Natural killer cell (primary cell): ENCODE measurements around the gene GBA2. TPM values are rescaled to one million over a fixed set of nuclear protein-coding genes. Genes with fewer than 3 reads are reported as not detected.

Experiments
- ATAC-seq, 3 donors: fragments of 150-1000 bp in 2 of 3; fragments of 200-7000 bp in 1 of 3; cut with Tn5 transposase; 1 replicate in 1 of 3; 2 replicates in 2 of 3; pipeline ENCODE4 v1.10.0; 2021; ENCODE audit warnings: mild to moderate bottlenecking in 2 of 3, moderate library complexity in 2 of 3
- DNase-seq, 2 donors: peaks; one replicate each; pipeline versions ENCODE4 v3.0.0 to v3.0.0-alpha.2; 2013 to 2021; ENCODE audit warnings: mixed read lengths in 1 of 2
- H3K27ac ChIP-seq: one replicate; pipeline ENCODE4 v1.5.1; 2013; ENCODE audit warnings: mild to moderate bottlenecking, low read length
- H3K27me3 ChIP-seq: one replicate; pipeline ENCODE4 v1.6.1; 2013; ENCODE audit warnings: low read length; ENCODE audit not compliant: control insufficient read depth, insufficient read depth
- H3K36me3 ChIP-seq: one replicate; pipeline ENCODE4 v1.6.1; 2013; ENCODE audit warnings: low read length; ENCODE audit not compliant: control insufficient read depth, insufficient read depth
- H3K4me1 ChIP-seq: one replicate; pipeline ENCODE4 v1.6.1; 2013; ENCODE audit warnings: low read length; ENCODE audit not compliant: control insufficient read depth, insufficient read depth
- H3K4me3 ChIP-seq: one replicate; pipeline ENCODE4 v1.5.1; 2013; ENCODE audit warnings: low read length
- H3K9me3 ChIP-seq: one replicate; pipeline ENCODE4 v1.6.1; 2013; ENCODE audit warnings: low read length; ENCODE audit not compliant: control insufficient read depth, insufficient read depth
- H3K27ac Mint-ChIP-seq, 2 donors: one replicate each; pipeline ENCODE4 v1.8.0; 2022; ENCODE audit warnings: mild to moderate bottlenecking in 2 of 2, mixed read lengths in 2 of 2, moderate library complexity in 1 of 2
- H3K27me3 Mint-ChIP-seq, 2 donors: one replicate each; pipeline ENCODE4 v1.8.0; 2022; ENCODE audit warnings: low read depth in 2 of 2, mixed read lengths in 2 of 2
- H3K36me3 Mint-ChIP-seq: one replicate; pipeline ENCODE4 v1.8.0; 2022; ENCODE audit warnings: mixed read lengths
- H3K4me1 Mint-ChIP-seq, 2 donors: one replicate each; pipeline ENCODE4 v1.8.0; 2022; ENCODE audit warnings: mixed read lengths in 2 of 2
- H3K4me3 Mint-ChIP-seq: one replicate; pipeline ENCODE4 v1.8.0; 2022; ENCODE audit warnings: mild to moderate bottlenecking, moderate library complexity, mixed read lengths
- H3K9me3 Mint-ChIP-seq, 2 donors: one replicate each; pipeline ENCODE4 v1.8.0; 2022; ENCODE audit warnings: mixed read lengths in 2 of 2
- WGBS: methylation state at CpG from one replicate; pipeline ENCODE4 v1.1.7; 2013; ENCODE audit warnings: missing lambda C conversion rate; ENCODE audit not compliant: insufficient coverage; 5-methylcytosine and 5-hydroxymethylcytosine counted together
- intact Hi-C: fragments of 100-400 bp; cut with micrococcal nuclease; formaldehyde crosslinking; loops from one replicate; pipeline ENCODE4 v1.14.2; 2022
- total RNA-seq, 4 donors: library from RNA; stranded (reverse); fragments of 120-200 nt in 1 of 4; gene quantifications; one replicate each; pipeline versions ENCODE4 v1.2.3 to v1.2.4, GENCODE V29; 2013 to 2022
- TF ChIP-seq, protein P1 (sequence below): fragments of 200-600 bp; IDR thresholded peaks from one replicate; pipeline ENCODE4 v1.8.0; 2022; ENCODE audit warnings: antibody characterized with exemption

The GBA2 gene
- total RNA-seq, 3 donors from 2014 or later (not counting 1 experiment from before 2014, with no cell fraction given), result 76.4 to 118 (median 101) TPM

DNA sequence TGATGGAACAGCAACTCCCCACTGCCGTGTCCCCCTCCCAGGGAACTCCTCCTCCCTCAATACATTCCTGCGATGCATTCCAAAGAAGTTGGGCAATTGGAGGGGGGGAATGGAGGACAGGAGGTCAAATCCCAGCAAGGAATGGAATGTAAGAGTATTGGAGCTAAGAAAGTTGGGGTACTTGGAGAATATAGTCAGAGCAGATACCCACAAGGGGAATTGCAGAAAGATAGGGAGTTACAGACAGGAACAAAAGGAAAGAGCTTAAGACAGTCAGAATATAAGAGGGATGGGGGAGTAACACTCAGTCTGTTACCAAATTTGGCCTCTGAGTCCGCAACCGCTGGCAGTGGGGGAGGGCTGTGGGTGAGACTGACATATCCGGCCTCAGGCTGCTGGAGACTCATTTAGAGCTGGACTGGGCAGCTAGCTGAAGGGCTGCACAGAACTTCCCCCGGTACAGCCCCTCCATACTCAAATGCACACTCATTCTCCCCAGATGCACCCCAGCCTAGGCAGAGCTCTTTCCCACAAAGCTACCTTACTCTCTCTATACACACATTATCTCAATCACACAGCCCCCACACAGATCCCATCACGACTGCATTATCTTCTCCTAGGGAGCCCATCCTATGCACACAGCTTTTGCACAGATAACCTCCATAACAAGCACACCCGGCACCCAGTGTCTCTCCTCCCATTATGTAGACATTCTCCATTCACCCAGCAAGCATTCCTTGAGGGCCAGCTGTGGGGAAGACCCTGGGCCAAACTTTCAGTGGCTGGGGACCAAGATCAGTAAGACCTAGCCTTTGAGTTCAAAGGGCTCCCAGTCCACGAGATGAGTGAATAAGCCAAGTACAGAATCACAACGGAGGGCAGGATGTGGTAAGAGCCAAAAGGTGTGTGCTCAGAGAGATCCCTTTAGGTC lies 20.7 kb downstream of the GBA2 start:
- WGBS, result 3% methylated on average over 9 of the region's 10 CpGs
- peak; percentile 60 to 70 for DNase-seq
- Histone ChIP-seq H3K36me3 (peaks cover 25% of the 10 kb centered on the region), H3K27me3 (no peaks in the 10 kb centered on the region), H3K9me3 (no peaks in the 10 kb centered on the region), H3K4me1 (peaks cover 59% of the 10 kb centered on the region), H3K27ac (peak overlapping the region; percentile 73), H3K4me3 (peak overlapping the region; percentile 30)
- no peaks in the 10 kb centered on the region for H3K9me3 Mint-ChIP-seq
- ATAC-seq, result peak in 2 of 3 donors; percentile 11 to 18
- H3K27ac Mint-ChIP-seq, result no peak overlapping the region
- H3K27me3 Mint-ChIP-seq, result no peaks in the 10 kb centered on the region
- intact Hi-C loops, result no loop called here
- H3K4me3 Mint-ChIP-seq, result no peak overlapping the region
- H3K4me1 Mint-ChIP-seq, result peaks cover 25 to 26% of the 10 kb centered on the region in 2 donors
- TF ChIP-seq, protein P1, sequence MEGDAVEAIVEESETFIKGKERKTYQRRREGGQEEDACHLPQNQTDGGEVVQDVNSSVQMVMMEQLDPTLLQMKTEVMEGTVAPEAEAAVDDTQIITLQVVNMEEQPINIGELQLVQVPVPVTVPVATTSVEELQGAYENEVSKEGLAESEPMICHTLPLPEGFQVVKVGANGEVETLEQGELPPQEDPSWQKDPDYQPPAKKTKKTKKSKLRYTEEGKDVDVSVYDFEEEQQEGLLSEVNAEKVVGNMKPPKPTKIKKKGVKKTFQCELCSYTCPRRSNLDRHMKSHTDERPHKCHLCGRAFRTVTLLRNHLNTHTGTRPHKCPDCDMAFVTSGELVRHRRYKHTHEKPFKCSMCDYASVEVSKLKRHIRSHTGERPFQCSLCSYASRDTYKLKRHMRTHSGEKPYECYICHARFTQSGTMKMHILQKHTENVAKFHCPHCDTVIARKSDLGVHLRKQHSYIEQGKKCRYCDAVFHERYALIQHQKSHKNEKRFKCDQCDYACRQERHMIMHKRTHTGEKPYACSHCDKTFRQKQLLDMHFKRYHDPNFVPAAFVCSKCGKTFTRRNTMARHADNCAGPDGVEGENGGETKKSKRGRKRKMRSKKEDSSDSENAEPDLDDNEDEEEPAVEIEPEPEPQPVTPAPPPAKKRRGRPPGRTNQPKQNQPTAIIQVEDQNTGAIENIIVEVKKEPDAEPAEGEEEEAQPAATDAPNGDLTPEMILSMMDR, result no peak
- peaks cover 8% of the 10 kb centered on the region for H3K36me3 Mint-ChIP-seq

DNA sequence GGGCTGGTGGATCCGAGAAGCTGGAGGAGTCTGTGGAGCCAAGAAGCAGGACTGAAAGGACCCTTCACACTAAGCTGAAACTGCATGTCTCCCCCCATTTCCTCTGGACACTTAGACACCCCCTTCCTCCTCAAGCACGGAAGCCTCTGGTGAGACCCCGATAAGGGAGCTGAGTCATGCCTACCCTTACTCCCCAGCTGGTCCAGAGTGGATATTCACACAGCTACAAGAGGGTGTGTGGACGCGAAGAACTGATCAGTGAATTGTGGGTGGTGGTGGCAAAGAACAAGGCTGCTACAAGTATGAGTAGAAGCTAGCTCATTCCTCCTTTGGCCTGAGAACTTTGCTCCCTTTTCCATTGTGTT lies 21.4 kb downstream of the GBA2 start:
- H3K27ac ChIP-seq, result peak overlapping the region; percentile 73
- H3K9me3 ChIP-seq, result no peaks in the 10 kb centered on the region
- peaks cover 8% of the 10 kb centered on the region for H3K36me3 Mint-ChIP-seq
- H3K27me3 Mint-ChIP-seq, result no peaks in the 10 kb centered on the region
- H3K4me1 Mint-ChIP-seq, result peaks cover 19 to 20% of the 10 kb centered on the region in 2 donors
- peak overlapping the region; percentile 30 for H3K4me3 ChIP-seq
- TF ChIP-seq, protein P1, result no peak
- WGBS, result 0% methylated on average over 5 of the region's 5 CpGs
- H3K27me3 ChIP-seq, result no peaks in the 10 kb centered on the region
- no peak overlapping the region for H3K27ac Mint-ChIP-seq
- DNase-seq (no peak), ATAC-seq (no peak)
- peaks cover 52% of the 10 kb centered on the region for H3K4me1 ChIP-seq
- H3K36me3 ChIP-seq, result peaks cover 30% of the 10 kb centered on the region
- H3K4me3 Mint-ChIP-seq, result no peak overlapping the region
- H3K9me3 Mint-ChIP-seq, result no peaks in the 10 kb centered on the region
- intact Hi-C loops, result no loop called here

DNA sequence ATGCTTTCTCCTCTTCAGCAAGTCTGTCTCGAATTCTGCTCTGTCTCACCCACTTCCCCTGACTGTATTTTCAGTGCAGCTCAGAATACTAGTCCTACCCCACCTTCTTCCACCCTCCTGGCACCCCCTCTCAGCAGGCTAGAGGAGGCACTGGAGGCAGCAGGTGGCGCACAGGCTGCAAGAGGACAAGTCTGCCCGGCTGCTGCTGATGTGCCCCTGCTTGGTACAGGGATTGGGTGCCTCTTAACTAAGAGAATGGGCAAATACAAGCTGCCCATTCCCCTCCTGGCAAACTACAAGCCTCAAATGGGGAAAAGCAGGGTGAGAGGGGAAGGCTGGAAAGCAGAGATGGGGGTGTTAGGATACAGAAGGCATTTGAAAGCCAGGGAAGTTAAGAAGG lies 22.1 kb downstream of the GBA2 start:
- Histone ChIP-seq H3K4me1 (peaks cover 51% of the 10 kb centered on the region), H3K27ac (peak overlapping the region; percentile 73), H3K9me3 (no peaks in the 10 kb centered on the region), H3K27me3 (no peaks in the 10 kb centered on the region), H3K4me3 (no peak overlapping the region), H3K36me3 (peaks cover 37% of the 10 kb centered on the region)
- Mint-ChIP-seq H3K27ac (no peak overlapping the region), H3K9me3 (no peaks in the 10 kb centered on the region), H3K27me3 (no peaks in the 10 kb centered on the region), H3K4me3 (no peak overlapping the region), H3K4me1 (peaks cover 17 to 22% of the 10 kb centered on the region in 2 donors), H3K36me3 (peaks cover 14% of the 10 kb centered on the region)
- TF ChIP-seq, protein P1, result no peak
- peak; percentile 32 to 65 for DNase-seq
- WGBS, result 4% methylated on average over 3 of the region's 3 CpGs
- intact Hi-C loops, result no loop called here
- ATAC-seq, result peak; percentile 45 to 62 (median 54)
